Muscle layer of duodenum (tissue), 2 donors: Measurements from ENCODE around the gene MTAP.
A peak's percentile ranks its signal among the peaks of the same experiment; 100 is the strongest.

ENCODE experiments used
- H3K27ac ChIP-seq: one replicate; pipeline ENCODE4 v1.7.0; 2013; ENCODE audit warnings: mild to moderate bottlenecking, low read length
- H3K27me3 ChIP-seq: one replicate; pipeline ENCODE4 v1.7.0; 2013; ENCODE audit warnings: low read depth, mild to moderate bottlenecking, control low read depth, low read length
- H3K36me3 ChIP-seq, 2 donors: one replicate each; pipeline ENCODE4 v1.7.0; 2013; ENCODE audit warnings: low read length in 2 of 2, control low read depth in 1 of 2, mild to moderate bottlenecking in 1 of 2; ENCODE audit not compliant: insufficient read depth in 2 of 2, control insufficient read depth in 1 of 2
- H3K4me1 ChIP-seq, 2 donors: one replicate each; pipeline ENCODE4 v1.7.0; 2013; ENCODE audit warnings: low read length in 2 of 2, mild to moderate bottlenecking in 2 of 2, control low read depth in 1 of 2, moderate library complexity in 1 of 2; ENCODE audit not compliant: insufficient read depth in 2 of 2, control insufficient read depth in 1 of 2
- H3K4me3 ChIP-seq, 2 donors: one replicate each; pipeline ENCODE4 v1.7.0; 2013; ENCODE audit warnings: low read length in 2 of 2, low read depth in 1 of 2, mild to moderate bottlenecking in 1 of 2
- H3K9me3 ChIP-seq, 2 donors: one replicate each; pipeline ENCODE4 v1.7.0; 2013; ENCODE audit warnings: low read length in 2 of 2, control low read depth in 1 of 2, mild to moderate bottlenecking in 1 of 2; ENCODE audit not compliant: control insufficient read depth in 1 of 2
- donor health status: healthy.

MTAP gene

DNA sequence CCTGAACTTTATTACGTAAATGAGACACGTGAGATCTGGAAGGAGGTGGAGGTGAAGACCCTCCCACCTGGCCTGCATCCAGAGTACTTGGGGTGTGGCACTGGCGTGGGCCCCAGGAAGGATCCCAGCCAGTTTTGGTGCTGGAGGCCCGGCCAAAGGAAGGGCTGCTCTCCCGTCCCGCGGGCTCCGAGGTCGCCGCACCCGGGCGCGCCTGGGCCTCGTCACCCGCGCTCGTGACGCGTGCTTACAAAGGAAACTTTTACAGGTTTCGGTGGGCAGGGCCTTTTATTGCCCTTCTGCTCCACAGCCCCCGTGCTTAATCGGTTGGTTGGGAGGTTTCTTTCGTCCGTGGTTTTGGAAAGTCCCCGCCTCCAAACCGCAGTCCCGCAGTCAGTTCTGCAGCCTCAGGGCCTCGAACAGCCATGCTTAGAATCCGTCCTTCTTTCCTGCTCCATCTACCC is 162.5 kb downstream of the MTAP start:
- Histone ChIP-seq H3K36me3 (no peaks in the 10 kb centered on the region), H3K27ac (no peak overlapping the region), H3K4me3 (peak overlapping the region; percentile 37 to 48), H3K4me1 (peaks cover 4 to 22% of the 10 kb centered on the region in 2 donors), H3K9me3 (peaks cover 0 to 7% of the 10 kb centered on the region in 2 donors), H3K27me3 (peaks cover 50% of the 10 kb centered on the region)

DNA sequence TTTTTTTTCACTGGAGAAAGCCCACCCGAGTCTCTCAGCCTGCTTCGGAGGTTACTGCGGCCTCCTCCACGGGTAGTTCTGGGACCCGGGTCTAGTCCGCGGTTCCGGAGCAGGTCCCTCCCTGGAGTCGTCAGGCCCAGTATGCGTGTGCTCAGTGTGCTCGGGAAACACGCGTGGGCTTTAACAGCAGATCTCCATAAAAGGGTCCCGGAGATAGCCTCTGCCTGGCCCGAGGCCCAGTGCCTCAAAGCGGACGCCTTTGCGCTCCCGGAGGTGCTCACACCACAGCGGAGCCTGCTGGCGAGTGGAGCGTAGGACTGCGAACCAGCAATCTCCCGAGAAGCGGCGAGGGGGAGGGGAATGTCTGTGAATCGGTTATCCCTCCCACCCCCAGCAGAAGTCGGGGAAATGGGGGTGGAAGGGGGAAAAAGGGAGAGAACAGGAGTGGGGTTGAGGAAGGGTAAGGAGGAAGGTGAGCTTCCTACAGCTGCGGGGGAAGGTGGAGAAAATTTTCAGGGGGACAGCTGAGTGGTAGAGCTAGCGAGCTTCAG is 163.0 kb downstream of the MTAP start:
- Histone ChIP-seq H3K27me3 (peaks cover 55% of the 10 kb centered on the region), H3K4me3 (peak overlapping the region; percentile 37 to 48)

GRCh38 chr9:21966140-21966851 is 163.9 kb downstream of the MTAP start:
- no peaks in the 10 kb centered on the region for H3K36me3 ChIP-seq
- H3K4me3 ChIP-seq: no peak overlapping the region
- H3K27ac ChIP-seq: no peak overlapping the region
- peaks cover 64% of the 10 kb centered on the region for H3K27me3 ChIP-seq
- H3K9me3 ChIP-seq: peaks cover 5 to 7% of the 10 kb centered on the region in 2 donors
- peaks cover 4 to 31% of the 10 kb centered on the region in 2 donors for H3K4me1 ChIP-seq

More for the DNA sequence above, 163.0 kb downstream of the MTAP start:
- Histone ChIP-seq H3K36me3 (no peaks in the 10 kb centered on the region), H3K9me3 (peaks cover 4 to 7% of the 10 kb centered on the region in 2 donors), H3K4me1 (peaks cover 4 to 23% of the 10 kb centered on the region in 2 donors), H3K27ac (no peak overlapping the region)

- peaks cover 4 to 31% of the 10 kb centered on the region in 2 donors for H3K4me1 ChIP-seq
- peaks cover 5% of the 10 kb centered on the region in 2 donors for H3K9me3 ChIP-seq
- no peak overlapping the region for H3K27ac ChIP-seq
- no peak overlapping the region for H3K4me3 ChIP-seq
- H3K27me3 ChIP-seq: peaks cover 71% of the 10 kb centered on the region
- no peaks in the 10 kb centered on the region for H3K36me3 ChIP-seq
Measured at GRCh38 chr9:21967169-21967568, 164.7 kb downstream of the MTAP start.

GRCh38 chr9:21967702-21968101 is 165.3 kb downstream of the MTAP start:
- Histone ChIP-seq H3K27me3 (peaks cover 76% of the 10 kb centered on the region), H3K36me3 (no peaks in the 10 kb centered on the region), H3K27ac (no peak overlapping the region), H3K4me3 (no peak overlapping the region), H3K9me3 (peaks cover 4 to 5% of the 10 kb centered on the region in 2 donors), H3K4me1 (peaks cover 4 to 31% of the 10 kb centered on the region in 2 donors)

DNA sequence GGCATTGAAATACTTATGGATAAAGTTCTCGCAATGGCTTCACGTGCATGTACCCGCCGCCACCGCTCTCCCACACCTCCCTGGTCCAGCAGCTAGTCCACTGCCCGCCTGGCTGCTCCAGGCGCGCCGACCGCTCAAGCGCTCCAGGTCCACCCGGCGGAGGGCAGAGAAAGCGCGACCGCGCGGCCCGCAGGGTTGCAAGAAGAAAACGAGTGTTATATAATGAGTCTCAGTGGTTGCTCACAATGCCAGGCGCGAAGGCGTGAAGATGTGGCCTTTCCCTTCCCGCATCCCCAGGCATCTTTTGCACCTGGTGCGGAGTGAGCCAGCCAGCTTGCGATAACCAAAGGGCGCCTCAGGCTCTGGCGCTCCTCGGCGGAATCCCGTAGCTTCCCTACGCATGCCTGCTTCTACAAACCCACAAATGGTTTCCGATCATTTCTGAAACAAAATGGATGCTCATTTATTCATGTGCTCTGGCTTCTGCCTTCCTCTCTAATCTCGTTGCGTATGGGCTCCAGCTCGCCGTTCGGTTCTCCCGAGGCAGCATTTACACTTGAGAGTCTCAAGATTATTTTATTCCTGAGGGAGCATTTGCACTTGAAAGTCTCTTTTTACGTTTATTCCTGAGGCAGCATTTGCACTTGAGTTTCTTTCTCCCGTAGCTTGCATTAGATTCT is 166.0 kb downstream of the MTAP start:
- Histone ChIP-seq H3K4me1 (peaks cover 4 to 31% of the 10 kb centered on the region in 2 donors), H3K27ac (no peak overlapping the region), H3K36me3 (no peaks in the 10 kb centered on the region), H3K4me3 (peak overlapping the region in 1 of 2 donors; percentile 15), H3K27me3 (peaks cover 80% of the 10 kb centered on the region), H3K9me3 (peaks cover 4 to 5% of the 10 kb centered on the region in 2 donors)

- Histone ChIP-seq H3K4me3 (no peak overlapping the region), H3K4me1 (peaks cover 4 to 33% of the 10 kb centered on the region in 2 donors), H3K9me3 (peaks cover 4 to 5% of the 10 kb centered on the region in 2 donors), H3K27ac (no peak overlapping the region), H3K27me3 (peaks cover 88% of the 10 kb centered on the region), H3K36me3 (no peaks in the 10 kb centered on the region)
Measured at GRCh38 chr9:21969011-21969940, 166.8 kb downstream of the MTAP start.

- Histone ChIP-seq H3K4me1 (peaks cover 3 to 38% of the 10 kb centered on the region in 2 donors), H3K27me3 (peaks cover 92% of the 10 kb centered on the region), H3K36me3 (no peaks in the 10 kb centered on the region), H3K4me3 (no peak overlapping the region), H3K27ac (no peak overlapping the region), H3K9me3 (peaks cover 4 to 5% of the 10 kb centered on the region in 2 donors)
Measured at GRCh38 chr9:21969951-21970799, 167.7 kb downstream of the MTAP start.

GRCh38 chr9:21970800-21971640 is 168.6 kb downstream of the MTAP start:
- Histone ChIP-seq H3K4me1 (peaks cover 0 to 35% of the 10 kb centered on the region in 2 donors), H3K27me3 (peaks cover 92% of the 10 kb centered on the region), H3K9me3 (peaks cover 4 to 5% of the 10 kb centered on the region in 2 donors), H3K36me3 (no peaks in the 10 kb centered on the region), H3K27ac (no peak overlapping the region), H3K4me3 (no peak overlapping the region)
